OCI-LY1 (cell line): ENCODE results near the gene ALG5.

Experiments
- H2AFZ ChIP-seq: fragments of 200-600 bp; sonication (generic), shearing (Covaris generic); 2 replicates; pipeline ENCODE4 v1.6.0; 2014; ENCODE audit warnings: antibody characterized with exemption, mild to moderate bottlenecking, low read length
- H3F3A ChIP-seq: fragments of 200-600 bp; sonication (generic), shearing (Covaris generic); 2 replicates; pipeline ENCODE4 v1.6.0; 2014; ENCODE audit warnings: mild to moderate bottlenecking, antibody characterized with exemption, low read length, moderate library complexity; ENCODE audit not compliant: insufficient read depth
- H3K27ac ChIP-seq: fragments of 200-600 bp; sonication (generic); 2 replicates; pipeline ENCODE4 v1.5.1; 2014; ENCODE audit warnings: low read length, mixed run types, mild to moderate bottlenecking, low read depth; ENCODE audit not compliant: poor library complexity, severe bottlenecking
- H3K27me3 ChIP-seq: fragments of 200-600 bp; sonication (generic); 2 replicates; pipeline ENCODE4 v1.6.0; 2014; ENCODE audit warnings: antibody characterized with exemption, mild to moderate bottlenecking, low read length, moderate library complexity; ENCODE audit not compliant: insufficient read depth
- H3K36me3 ChIP-seq: fragments of 200-600 bp; sonication (generic); 2 replicates; pipeline ENCODE4 v1.6.1; 2014; ENCODE audit warnings: mild to moderate bottlenecking, antibody characterized with exemption, low read length, moderate library complexity, mixed read lengths; ENCODE audit not compliant: insufficient read depth
- H3K4me1 ChIP-seq: fragments of 200-600 bp; sonication (generic); 2 replicates; pipeline ENCODE4 v1.5.1; 2014; ENCODE audit warnings: mild to moderate bottlenecking, low read length, moderate library complexity; ENCODE audit not compliant: insufficient read depth, severe bottlenecking
- H3K4me2 ChIP-seq: fragments of 200-600 bp; sonication (generic), shearing (Covaris generic); 2 replicates; pipeline ENCODE4 v1.6.1; 2014; ENCODE audit warnings: low read length
- H3K4me3 ChIP-seq: fragments of 200-600 bp; sonication (generic); 2 replicates; pipeline ENCODE4 v1.5.1; 2014; ENCODE audit warnings: low read length, low read depth, mild to moderate bottlenecking, mixed read lengths; ENCODE audit not compliant: poor library complexity, severe bottlenecking
- H3K79me2 ChIP-seq: fragments of 200-600 bp; shearing (Covaris generic); 2 replicates; pipeline ENCODE4 v1.6.1; 2016; ENCODE audit warnings: mixed run types, low read length, mixed read lengths; ENCODE audit not compliant: insufficient read depth
- H3K9ac ChIP-seq: fragments of 200-600 bp; sonication (generic), shearing (Covaris generic); 2 replicates; pipeline ENCODE4 v1.6.1; 2014; ENCODE audit warnings: mild to moderate bottlenecking, low read length, mixed read lengths
- H3K9me2 ChIP-seq: fragments of 200-600 bp; sonication (generic), shearing (Covaris generic); 2 replicates; pipeline ENCODE4 v1.6.1; 2014; ENCODE audit warnings: low read depth, mild to moderate bottlenecking, low read length, mixed read lengths
- H3K9me3 ChIP-seq: fragments of 200-600 bp; shearing (Covaris generic); 2 replicates; pipeline ENCODE4 v1.6.1; 2014; ENCODE audit warnings: low read length, mixed read lengths
- H4K20me1 ChIP-seq: fragments of 200-600 bp; sonication (generic), shearing (Covaris generic); 2 replicates; pipeline ENCODE4 v1.6.0; 2016; ENCODE audit warnings: mild to moderate bottlenecking, low read length; ENCODE audit not compliant: insufficient read depth
- EZH2 ChIP-seq: fragments of 200-600 bp; sonication (generic), shearing (Covaris generic); IDR thresholded peaks from 2 replicates; pipeline ENCODE4 v1.8.0; 2017; ENCODE audit warnings: borderline replicate concordance, mixed run types, mild to moderate bottlenecking, antibody characterized with exemption, low read length, moderate library complexity, mixed read lengths
- TF ChIP-seq, protein P1 (sequence below): fragments of 200-600 bp; sonication (generic), shearing (Covaris generic); IDR thresholded peaks from 2 replicates; pipeline ENCODE4 v1.5.1; 2017; ENCODE audit warnings: mild to moderate bottlenecking, antibody characterized with exemption, low read length, moderate library complexity, mixed read lengths

Gene ALG5

DNA sequence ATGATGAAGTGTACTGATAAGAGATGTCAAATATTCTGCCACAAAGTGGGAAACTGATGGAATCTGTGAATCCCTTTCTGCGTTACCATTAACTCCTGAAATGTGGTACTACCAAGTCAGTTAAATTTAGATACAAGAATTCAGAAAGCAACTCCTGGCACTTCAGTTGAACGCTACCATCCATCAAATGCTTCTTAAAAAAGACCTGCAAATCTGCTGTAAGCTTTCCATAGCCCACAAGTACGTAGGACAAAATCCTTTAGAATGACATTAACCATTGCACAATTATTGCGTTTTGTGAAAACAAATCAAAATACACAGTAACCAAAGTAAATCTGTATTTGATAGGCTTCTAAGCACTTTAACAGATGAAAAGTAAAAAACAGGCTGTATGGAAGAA, 84.5 kb downstream of the ALG5 start:
- no peak overlapping the region for H3K4me3 ChIP-seq
- TF ChIP-seq, protein P1, sequence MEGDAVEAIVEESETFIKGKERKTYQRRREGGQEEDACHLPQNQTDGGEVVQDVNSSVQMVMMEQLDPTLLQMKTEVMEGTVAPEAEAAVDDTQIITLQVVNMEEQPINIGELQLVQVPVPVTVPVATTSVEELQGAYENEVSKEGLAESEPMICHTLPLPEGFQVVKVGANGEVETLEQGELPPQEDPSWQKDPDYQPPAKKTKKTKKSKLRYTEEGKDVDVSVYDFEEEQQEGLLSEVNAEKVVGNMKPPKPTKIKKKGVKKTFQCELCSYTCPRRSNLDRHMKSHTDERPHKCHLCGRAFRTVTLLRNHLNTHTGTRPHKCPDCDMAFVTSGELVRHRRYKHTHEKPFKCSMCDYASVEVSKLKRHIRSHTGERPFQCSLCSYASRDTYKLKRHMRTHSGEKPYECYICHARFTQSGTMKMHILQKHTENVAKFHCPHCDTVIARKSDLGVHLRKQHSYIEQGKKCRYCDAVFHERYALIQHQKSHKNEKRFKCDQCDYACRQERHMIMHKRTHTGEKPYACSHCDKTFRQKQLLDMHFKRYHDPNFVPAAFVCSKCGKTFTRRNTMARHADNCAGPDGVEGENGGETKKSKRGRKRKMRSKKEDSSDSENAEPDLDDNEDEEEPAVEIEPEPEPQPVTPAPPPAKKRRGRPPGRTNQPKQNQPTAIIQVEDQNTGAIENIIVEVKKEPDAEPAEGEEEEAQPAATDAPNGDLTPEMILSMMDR = no peak
- no peak overlapping the region for H2AFZ ChIP-seq
- no peaks in the 10 kb centered on the region for H4K20me1 ChIP-seq
- no peaks in the 10 kb centered on the region for H3K4me1 ChIP-seq
- H3K9me2 ChIP-seq = no peaks in the 10 kb centered on the region
- no peak overlapping the region for H3K4me2 ChIP-seq
- H3K27me3 ChIP-seq = no peaks in the 10 kb centered on the region
- H3K9ac ChIP-seq = no peak overlapping the region
- no peaks in the 10 kb centered on the region for H3K9me3 ChIP-seq
- H3K27ac ChIP-seq = no peak overlapping the region
- no peaks in the 10 kb centered on the region for H3F3A ChIP-seq
- no peaks in the 10 kb centered on the region for H3K36me3 ChIP-seq
- no peaks in the 10 kb centered on the region for H3K79me2 ChIP-seq

DNA sequence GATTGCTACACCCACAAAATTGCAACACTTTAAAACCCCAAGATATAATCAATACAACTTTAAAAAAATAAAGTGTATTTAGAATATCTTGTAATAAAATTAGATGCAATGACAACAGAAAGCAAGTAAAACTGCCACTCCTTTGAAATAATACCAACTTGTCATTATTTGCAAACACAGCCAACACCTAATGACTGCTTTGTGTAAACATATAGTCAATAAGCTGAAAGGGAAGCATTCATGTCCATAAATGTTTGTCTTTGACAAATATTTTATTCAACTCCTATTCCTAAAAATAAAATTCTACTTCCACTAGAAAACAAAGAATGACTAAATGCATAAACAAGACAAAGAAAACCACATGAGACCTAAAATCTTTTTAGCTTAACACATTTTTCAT, 85.7 kb downstream of the ALG5 start:
- Histone ChIP-seq H4K20me1 (no peaks in the 10 kb centered on the region), H3K4me1 (no peaks in the 10 kb centered on the region), H3K36me3 (no peaks in the 10 kb centered on the region), H3K9me3 (no peaks in the 10 kb centered on the region), H3K4me2 (no peak overlapping the region), H3K79me2 (no peaks in the 10 kb centered on the region), H3K27ac (no peak overlapping the region), H3F3A (no peaks in the 10 kb centered on the region), H3K4me3 (no peak overlapping the region), H2AFZ (no peak overlapping the region), H3K9me2 (no peaks in the 10 kb centered on the region), H3K9ac (no peak overlapping the region), H3K27me3 (no peaks in the 10 kb centered on the region)
- no peak for TF ChIP-seq EZH2
- TF ChIP-seq, protein P1 = no peak

DNA sequence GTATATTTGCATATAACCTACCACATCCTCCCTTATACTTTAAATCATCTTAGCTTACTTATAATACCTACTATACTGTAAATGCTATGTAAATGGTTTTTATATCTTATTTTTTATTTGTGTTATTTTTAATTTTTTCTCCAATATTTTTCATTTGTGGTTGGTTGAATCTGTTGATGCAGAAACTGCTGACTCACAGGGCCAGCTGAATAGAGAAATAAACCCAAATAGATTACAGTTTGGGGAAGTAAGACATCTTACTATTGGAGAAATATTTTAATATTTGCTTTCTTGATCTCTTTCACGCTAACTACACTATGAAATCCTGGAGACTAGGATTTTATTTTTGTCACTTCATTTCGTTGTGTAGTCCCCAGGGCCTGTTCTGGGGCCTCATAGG, 86.2 kb downstream of the ALG5 start:
- Histone ChIP-seq H3K27me3 (no peaks in the 10 kb centered on the region), H3K4me2 (no peak overlapping the region)

More for the DNA sequence above, 86.2 kb downstream of the ALG5 start:
- no peaks in the 10 kb centered on the region for H3K4me1 ChIP-seq
- H4K20me1 ChIP-seq = no peaks in the 10 kb centered on the region
- H3K4me3 ChIP-seq = no peak overlapping the region
- H2AFZ ChIP-seq = no peak overlapping the region
- no peaks in the 10 kb centered on the region for H3F3A ChIP-seq
- H3K36me3 ChIP-seq = no peaks in the 10 kb centered on the region
- H3K9me2 ChIP-seq = no peaks in the 10 kb centered on the region
- no peaks in the 10 kb centered on the region for H3K9me3 ChIP-seq
- TF ChIP-seq, protein P1 = no peak
- TF ChIP-seq EZH2 = no peak
- no peak overlapping the region for H3K27ac ChIP-seq
- H3K9ac ChIP-seq = no peak overlapping the region
- no peaks in the 10 kb centered on the region for H3K79me2 ChIP-seq
